ENCODE results near the gene ELMO3. TPM values are rescaled to one million over a fixed set of nuclear protein-coding genes. Genes with fewer than 3 reads are reported as not detected.

The ELMO3 gene
- polyA plus RNA-seq, 1 donor from 2014 or later, result 2.2 TPM

GRCh38 chr16:67163164-67163998 is 35.5 kb upstream of the ELMO3 start:
- Histone ChIP-seq H3K79me2 (replicated peaks; ENCODE audit: insufficient read depth, low read length) (no peaks in the 10 kb centered on the region), H3K9me2 (ENCODE audit: insufficient read depth, low read length) (no peaks in the 10 kb centered on the region), H3K27ac (ENCODE audit: low read length) (peak overlapping the region; percentile 46), H2AFZ (ENCODE audit: low read depth, low read length) (peak overlapping the region; percentile 69), H3K9me3 (ENCODE audit: low read length) (no peaks in the 10 kb centered on the region), H3K36me3 (ENCODE audit: insufficient read depth, low read length) (no peaks in the 10 kb centered on the region), H3F3A (ENCODE audit: insufficient read depth, low read length, poor library complexity, severe bottlenecking) (no peaks in the 10 kb centered on the region), H3K27me3 (ENCODE audit: insufficient read depth, low read depth, low read length) (peaks cover 100% of the 10 kb centered on the region), H4K20me1 (ENCODE audit: insufficient read depth) (no peaks in the 10 kb centered on the region), H3K4me3 (ENCODE audit: low read length) (peak overlapping the region; percentile 88), H3K4me2 (ENCODE audit: low read length) (peak overlapping the region; percentile 48), H3K9ac (ENCODE audit: low read length) (peak overlapping the region; percentile 81)
- no peak for TF ChIP-seq REST (IDR thresholded peaks at IDR 0.05; ENCODE audit: borderline replicate concordance)
- peak; percentile 71 for TF ChIP-seq TAF1 (IDR thresholded peaks at IDR 0.05; ENCODE audit: low read depth)
- peak; percentile 59 for TF ChIP-seq EP300 (conservative IDR thresholded peaks at IDR 0.05; ENCODE audit: poor library complexity, severe bottlenecking)
- TF ChIP-seq EZH2 (IDR thresholded peaks at IDR 0.05; ENCODE audit: borderline replicate concordance, insufficient read depth, low read length, poor library complexity, severe bottlenecking), result no peak
- no peak for TF ChIP-seq SMC3 (conservative IDR thresholded peaks at IDR 0.05; ENCODE audit: poor library complexity)
- TF ChIP-seq CTCF (IDR thresholded peaks at IDR 0.05; ENCODE audit: poor library complexity, severe bottlenecking), result peak; percentile 50
- peak; percentile 67 for TF ChIP-seq MXI1 (conservative IDR thresholded peaks at IDR 0.05; ENCODE audit: poor library complexity, severe bottlenecking)
- peak; percentile 79 for TF ChIP-seq POLR2AphosphoS5 (IDR thresholded peaks at IDR 0.05)
- TF ChIP-seq RAD21 (conservative IDR thresholded peaks at IDR 0.05), result no peak

- H3F3A ChIP-seq (ENCODE audit: insufficient read depth, low read length, poor library complexity, severe bottlenecking), result no peaks in the 10 kb centered on the region
- TF ChIP-seq MXI1 (conservative IDR thresholded peaks at IDR 0.05; ENCODE audit: poor library complexity, severe bottlenecking) (no peak), POLR2AphosphoS5 (IDR thresholded peaks at IDR 0.05) (no peak), TAF1 (IDR thresholded peaks at IDR 0.05; ENCODE audit: low read depth) (no peak), CTCF (IDR thresholded peaks at IDR 0.05; ENCODE audit: poor library complexity, severe bottlenecking) (no peak), SMC3 (conservative IDR thresholded peaks at IDR 0.05; ENCODE audit: poor library complexity) (no peak), REST (IDR thresholded peaks at IDR 0.05; ENCODE audit: borderline replicate concordance) (no peak), EZH2 (IDR thresholded peaks at IDR 0.05; ENCODE audit: borderline replicate concordance, insufficient read depth, low read length, poor library complexity, severe bottlenecking) (no peak), EP300 (conservative IDR thresholded peaks at IDR 0.05; ENCODE audit: poor library complexity, severe bottlenecking) (no peak), RAD21 (conservative IDR thresholded peaks at IDR 0.05) (no peak)
- no peaks in the 10 kb centered on the region for H3K79me2 ChIP-seq (replicated peaks; ENCODE audit: insufficient read depth, low read length)
- H3K4me2 ChIP-seq (ENCODE audit: low read length), result no peak overlapping the region
- H3K9me3 ChIP-seq (ENCODE audit: low read length), result no peaks in the 10 kb centered on the region
- no peak overlapping the region for H3K27ac ChIP-seq (ENCODE audit: low read length)
- H4K20me1 ChIP-seq (ENCODE audit: insufficient read depth), result no peaks in the 10 kb centered on the region
- H3K4me3 ChIP-seq (ENCODE audit: low read length), result peak overlapping the region; percentile 88
- peak overlapping the region; percentile 69 for H2AFZ ChIP-seq (ENCODE audit: low read depth, low read length)
- peak overlapping the region; percentile 81 for H3K9ac ChIP-seq (ENCODE audit: low read length)
- no peaks in the 10 kb centered on the region for H3K9me2 ChIP-seq (ENCODE audit: insufficient read depth, low read length)
- H3K27me3 ChIP-seq (ENCODE audit: insufficient read depth, low read depth, low read length), result peaks cover 100% of the 10 kb centered on the region
- no peaks in the 10 kb centered on the region for H3K36me3 ChIP-seq (ENCODE audit: insufficient read depth, low read length)
Measured at GRCh38 chr16:67163999-67164558, 34.9 kb upstream of the ELMO3 start.

All from neural cell (in vitro differentiated cells).